ENCODE results near the gene VASP.

GRCh38 chr19:45464274-45464673, 43.0 kb upstream of the VASP start:
- TF ChIP-seq CTCF (IDR thresholded peaks at IDR 0.05) (no peak), POLR2A (IDR thresholded peaks at IDR 0.05) (no peak)

All from lower leg skin (tissue), 3 donors.